ENCODE measurements around the gene FRMD4A.
"Not testable (repeated sequence)": the region's sequence is repeated elsewhere in the genome, so short reads cannot be mapped to it uniquely, and the experiment has no call there.

The FRMD4A gene

DNA sequence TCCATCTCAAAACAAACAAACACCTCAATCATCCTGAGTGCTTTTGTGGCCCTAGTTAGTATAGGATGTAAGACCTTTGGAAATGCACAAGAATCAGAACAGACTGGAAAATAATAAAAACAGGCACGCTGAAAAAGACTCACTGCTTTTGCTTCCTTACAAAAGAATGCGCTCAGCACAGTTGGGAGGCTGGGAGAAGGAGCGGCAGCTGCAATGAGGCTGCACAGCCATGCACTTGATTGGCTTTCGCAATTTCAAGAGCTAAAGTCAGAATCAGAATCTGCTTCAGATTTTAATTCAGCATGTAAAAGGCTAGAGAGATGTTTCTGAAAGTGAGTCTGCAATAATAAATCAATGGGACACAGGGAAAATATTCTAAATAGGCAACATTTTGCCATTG lies 97.2 kb downstream of the FRMD4A start:
- DNase-seq (ENCODE audit: insufficient read length) (no peak), FAIRE-seq (no peak)
- no peak for TF ChIP-seq POLR2A (IDR thresholded peaks at IDR 0.05; ENCODE audit: low read depth, low read length)
- no peak for TF ChIP-seq POLR2AphosphoS5 (IDR thresholded peaks at IDR 0.05; ENCODE audit: low read depth, low read length)
- TF ChIP-seq TAF1 (IDR thresholded peaks at IDR 0.05; ENCODE audit: borderline replicate concordance, low read depth, low read length): no peak

GRCh38 chr10:14228798-14229197 lies 101.9 kb downstream of the FRMD4A start:
- FAIRE-seq; DNase-seq (ENCODE audit: insufficient read length): not testable (repeated sequence)

DNA sequence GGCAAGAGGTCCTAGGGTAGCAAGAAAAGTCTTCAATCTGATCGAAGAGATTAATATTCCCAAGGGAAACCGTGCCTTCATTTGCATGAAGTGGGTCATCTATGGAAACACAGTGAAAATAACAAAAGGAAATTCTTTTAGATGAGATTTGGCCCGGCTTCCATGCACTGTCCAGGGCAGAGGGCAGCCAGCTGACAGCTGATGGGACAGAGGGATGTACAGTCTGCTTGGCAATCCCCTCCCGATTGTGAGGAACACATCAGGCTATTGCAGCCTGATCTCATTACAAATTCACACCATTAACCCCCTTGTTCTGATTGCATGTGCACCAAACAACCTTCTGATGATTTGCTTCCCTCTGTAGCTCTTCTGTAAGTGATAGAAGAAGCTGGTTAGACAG lies 105.3 kb downstream of the FRMD4A start:
- FAIRE-seq: no peak
- no peak for TF ChIP-seq POLR2A (IDR thresholded peaks at IDR 0.05; ENCODE audit: low read depth, low read length)
- TF ChIP-seq POLR2AphosphoS5 (IDR thresholded peaks at IDR 0.05; ENCODE audit: low read depth, low read length): no peak
- TF ChIP-seq TAF1 (IDR thresholded peaks at IDR 0.05; ENCODE audit: borderline replicate concordance, low read depth, low read length): no peak
- no peak for DNase-seq (ENCODE audit: insufficient read length)

GRCh38 chr10:14220026-14220425 lies 110.7 kb downstream of the FRMD4A start:
- DNase-seq (ENCODE audit: insufficient read length): no peak
- TF ChIP-seq TAF1 (IDR thresholded peaks at IDR 0.05; ENCODE audit: borderline replicate concordance, low read depth, low read length): no peak
- TF ChIP-seq POLR2AphosphoS5 (IDR thresholded peaks at IDR 0.05; ENCODE audit: low read depth, low read length): no peak
- TF ChIP-seq POLR2A (IDR thresholded peaks at IDR 0.05; ENCODE audit: low read depth, low read length): no peak
- no peak for FAIRE-seq

DNA sequence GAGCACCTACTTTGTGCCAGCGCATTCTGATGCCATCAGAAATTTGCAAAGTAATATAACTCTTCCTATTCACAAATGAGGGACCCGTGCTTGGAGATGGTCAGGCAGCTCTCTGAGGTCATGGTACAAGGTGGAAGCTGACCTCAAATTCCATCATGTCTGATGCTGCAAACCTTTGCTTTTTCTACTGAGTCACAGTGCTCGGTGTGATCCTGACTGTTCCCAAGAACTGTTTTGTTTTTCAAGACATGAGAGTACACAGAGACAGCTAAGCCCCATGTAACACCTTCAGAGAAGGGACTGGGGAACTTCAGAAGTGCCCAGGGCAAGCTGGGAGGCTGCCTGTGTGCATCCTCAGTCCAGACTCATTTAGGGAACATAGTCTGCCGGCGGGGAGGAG lies 111.3 kb downstream of the FRMD4A start:
- FAIRE-seq: no peak
- TF ChIP-seq POLR2A (IDR thresholded peaks at IDR 0.05; ENCODE audit: low read depth, low read length): no peak
- TF ChIP-seq POLR2AphosphoS5 (IDR thresholded peaks at IDR 0.05; ENCODE audit: low read depth, low read length): no peak
- no peak for TF ChIP-seq TAF1 (IDR thresholded peaks at IDR 0.05; ENCODE audit: borderline replicate concordance, low read depth, low read length)
- no peak for DNase-seq (ENCODE audit: insufficient read length)

DNA sequence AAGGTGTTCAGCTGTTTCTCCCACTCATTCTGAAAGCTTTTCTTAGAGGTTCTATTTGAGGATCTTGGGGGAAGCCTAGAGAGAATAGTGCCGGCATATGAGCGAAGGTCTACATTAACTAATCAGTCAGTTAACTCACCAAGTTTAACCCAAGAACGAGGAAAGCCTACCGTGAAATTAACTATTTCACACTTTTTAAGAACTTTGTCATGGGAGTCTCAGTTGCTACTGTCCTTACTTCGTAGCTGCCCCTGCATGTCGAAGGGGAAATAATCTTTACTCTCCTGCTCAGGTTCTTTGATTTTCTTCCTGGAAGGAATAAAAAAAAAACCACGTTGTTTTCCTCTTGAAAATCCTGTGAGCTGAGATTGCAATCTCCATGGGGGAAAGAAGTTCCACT lies 115.1 kb downstream of the FRMD4A start:
- DNase-seq (ENCODE audit: insufficient read length): no peak
- no peak for FAIRE-seq
- TF ChIP-seq TAF1 (IDR thresholded peaks at IDR 0.05; ENCODE audit: borderline replicate concordance, low read depth, low read length) (no peak), POLR2A (IDR thresholded peaks at IDR 0.05; ENCODE audit: low read depth, low read length) (no peak), POLR2AphosphoS5 (IDR thresholded peaks at IDR 0.05; ENCODE audit: low read depth, low read length) (no peak)

DNA sequence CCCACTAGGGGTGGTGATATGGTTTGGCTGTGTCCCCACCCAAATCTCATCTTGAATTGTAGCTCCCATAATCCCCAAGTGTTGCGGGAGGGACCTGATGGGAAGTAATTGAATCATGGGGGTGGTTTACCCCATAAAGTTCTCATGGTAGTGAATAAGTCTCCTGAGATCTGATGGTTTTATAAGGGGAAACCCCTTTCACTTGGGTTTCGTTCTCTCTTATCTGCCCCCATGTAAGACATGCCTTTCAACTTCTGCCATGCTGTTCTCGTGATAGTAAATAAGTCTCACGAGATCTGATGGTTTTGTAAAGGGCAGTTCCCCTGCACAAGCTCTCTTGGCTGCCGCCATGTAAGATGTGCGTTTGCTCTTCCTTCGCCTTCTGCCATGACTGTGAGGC lies 117.0 kb downstream of the FRMD4A start:
- DNase-seq (ENCODE audit: insufficient read length); FAIRE-seq: not testable (repeated sequence)

GRCh38 chr10:14211610-14212009 lies 119.1 kb downstream of the FRMD4A start:
- no peak for FAIRE-seq

GRCh38 chr10:14208231-14208630 lies 122.5 kb downstream of the FRMD4A start:
- DNase-seq (ENCODE audit: insufficient read length): no peak
- no peak for FAIRE-seq
- TF ChIP-seq TAF1 (IDR thresholded peaks at IDR 0.05; ENCODE audit: borderline replicate concordance, low read depth, low read length): no peak
- TF ChIP-seq POLR2AphosphoS5 (IDR thresholded peaks at IDR 0.05; ENCODE audit: low read depth, low read length): no peak
- TF ChIP-seq POLR2A (IDR thresholded peaks at IDR 0.05; ENCODE audit: low read depth, low read length): no peak

More at GRCh38 chr10:14211610-14212009, 119.1 kb downstream of the FRMD4A start:
- DNase-seq (ENCODE audit: insufficient read length): no peak
- TF ChIP-seq POLR2AphosphoS5 (IDR thresholded peaks at IDR 0.05; ENCODE audit: low read depth, low read length) (no peak), POLR2A (IDR thresholded peaks at IDR 0.05; ENCODE audit: low read depth, low read length) (no peak), TAF1 (IDR thresholded peaks at IDR 0.05; ENCODE audit: borderline replicate concordance, low read depth, low read length) (no peak)

DNA sequence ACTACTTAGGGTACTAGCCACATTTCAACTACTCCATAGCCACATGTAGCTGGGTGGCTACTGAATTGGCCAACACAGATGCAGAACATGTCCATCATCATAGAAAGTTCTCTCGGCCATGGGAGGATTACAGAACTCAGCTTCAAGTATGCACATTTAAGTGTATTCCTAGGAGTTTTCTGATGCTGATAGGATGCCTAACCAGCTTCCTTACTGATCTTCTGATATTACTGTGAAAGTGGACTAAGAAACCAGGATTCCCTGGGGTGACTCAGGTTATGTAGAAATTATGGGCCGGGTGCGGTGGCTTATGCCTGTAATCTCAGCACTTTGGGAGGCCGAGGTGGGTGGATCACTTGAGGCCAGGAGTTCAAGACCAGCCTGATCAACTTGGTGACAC lies 125.5 kb downstream of the FRMD4A start:
- DNase-seq (ENCODE audit: insufficient read length) (no peak), FAIRE-seq (no peak)
- TF ChIP-seq POLR2AphosphoS5 (IDR thresholded peaks at IDR 0.05; ENCODE audit: low read depth, low read length) (no peak), TAF1 (IDR thresholded peaks at IDR 0.05; ENCODE audit: borderline replicate concordance, low read depth, low read length) (no peak), POLR2A (IDR thresholded peaks at IDR 0.05; ENCODE audit: low read depth, low read length) (no peak)

DNA sequence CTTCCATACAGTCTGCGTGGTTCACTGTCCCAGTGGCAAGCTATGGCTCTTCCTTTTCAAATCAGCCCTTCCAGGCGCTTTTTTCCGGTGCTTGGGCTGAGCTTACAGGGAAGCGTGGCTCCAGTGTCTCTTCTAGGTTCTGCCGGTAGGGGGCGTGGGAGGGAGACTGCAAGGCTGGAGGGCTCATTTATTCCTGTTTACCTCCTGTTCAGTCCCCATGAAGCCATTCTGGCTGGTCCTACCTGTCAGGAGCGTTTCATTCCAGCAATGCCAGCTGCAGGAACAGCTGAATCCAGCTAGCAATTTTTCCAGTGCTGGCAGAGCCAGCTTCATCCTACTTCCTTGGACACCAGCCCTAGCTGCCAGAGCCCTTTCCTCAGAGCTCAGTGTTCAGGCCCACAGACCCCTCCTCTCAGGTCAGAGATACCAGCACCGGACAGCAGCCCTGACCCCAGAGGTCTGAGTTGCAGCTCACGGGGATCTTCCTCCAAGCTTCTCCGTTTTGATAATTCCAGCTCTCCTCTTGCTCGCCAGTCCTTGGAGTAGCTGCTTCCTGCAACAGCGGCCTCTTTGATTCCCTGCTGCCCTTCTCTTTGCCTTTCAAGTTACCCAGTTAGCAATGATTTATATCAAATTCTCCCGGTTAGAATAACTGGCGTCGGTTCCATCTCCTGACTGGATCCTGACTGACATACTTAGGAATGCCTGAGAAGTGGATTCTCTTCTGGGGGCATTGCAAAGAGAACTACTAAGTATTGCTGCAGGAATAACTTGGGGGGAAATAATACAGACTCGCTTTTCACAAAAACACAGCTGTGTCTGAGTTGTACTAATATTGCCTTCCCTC lies 129.8 kb downstream of the FRMD4A start:
- DNase-seq (ENCODE audit: insufficient read length) (no peak), FAIRE-seq (no peak)
- TF ChIP-seq TAF1 (IDR thresholded peaks at IDR 0.05; ENCODE audit: borderline replicate concordance, low read depth, low read length) (no peak), POLR2AphosphoS5 (IDR thresholded peaks at IDR 0.05; ENCODE audit: low read depth, low read length) (no peak), POLR2A (IDR thresholded peaks at IDR 0.05; ENCODE audit: low read depth, low read length) (no peak)

DNA sequence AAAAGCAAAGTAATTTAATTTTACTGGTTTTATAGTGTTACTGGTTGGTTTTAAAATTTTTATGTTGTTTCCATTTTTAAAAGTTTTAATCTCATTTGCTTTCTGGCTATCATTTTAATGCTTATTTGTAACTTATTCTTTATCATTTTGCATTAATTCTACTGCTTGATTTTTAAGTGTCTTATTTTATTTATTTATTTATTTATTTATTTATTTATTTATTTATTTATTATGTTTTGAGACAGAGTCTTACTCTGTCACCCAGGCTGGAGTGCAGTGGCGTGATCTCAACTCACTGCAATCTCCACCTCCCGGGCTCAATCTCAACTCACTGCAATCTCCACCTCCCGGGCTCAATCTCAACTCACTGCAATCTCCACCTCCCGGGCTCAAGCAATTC lies 131.6 kb downstream of the FRMD4A start:
- not testable (repeated sequence) for FAIRE-seq; DNase-seq (ENCODE audit: insufficient read length)

DNA sequence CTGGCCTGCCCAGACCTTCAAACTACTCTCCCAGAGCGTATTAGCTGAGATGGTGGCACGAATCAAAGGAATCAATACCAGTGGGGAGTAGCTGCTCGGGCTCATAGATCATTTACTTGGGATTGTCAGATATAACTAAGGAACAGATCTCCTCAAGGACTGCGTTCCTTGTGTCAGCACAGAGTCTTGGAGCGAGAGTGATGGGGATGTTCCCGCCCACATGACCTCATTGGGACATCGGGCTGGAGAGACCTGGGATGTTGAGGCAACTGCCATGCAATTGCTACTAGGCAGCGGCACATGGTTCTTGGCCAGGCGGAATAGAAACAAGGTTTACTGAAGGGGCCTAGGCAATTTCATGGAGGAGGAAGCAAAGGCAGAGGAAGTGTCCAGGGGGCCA lies 132.6 kb downstream of the FRMD4A start:
- no peak for TF ChIP-seq POLR2A (IDR thresholded peaks at IDR 0.05; ENCODE audit: low read depth, low read length)
- TF ChIP-seq POLR2AphosphoS5 (IDR thresholded peaks at IDR 0.05; ENCODE audit: low read depth, low read length): no peak
- TF ChIP-seq TAF1 (IDR thresholded peaks at IDR 0.05; ENCODE audit: borderline replicate concordance, low read depth, low read length): no peak
- DNase-seq (ENCODE audit: insufficient read length) (no peak), FAIRE-seq (no peak)

Data from GM12892 (cell line).